DOHH2 (cell line): ENCODE results near the gene ZNF146.

Experiments used
- CTCF ChIP-seq: fragments of 200-600 bp; sonication (generic); IDR thresholded peaks from one replicate; pipeline ENCODE4 v1.5.1; 2014; ENCODE audit warnings: antibody characterized with exemption, mild to moderate bottlenecking, low read depth, low read length; ENCODE audit not compliant: poor library complexity, severe bottlenecking
- EZH2phosphoT487 ChIP-seq: fragments of 200-600 bp; sonication (generic); IDR thresholded peaks from 2 replicates; pipeline ENCODE4 v1.6.1; 2017; ENCODE audit warnings: borderline replicate concordance, mild to moderate bottlenecking, antibody characterized with exemption, low read length, moderate library complexity, mixed read lengths

GRCh38 chr19:36201684-36202083 is 13.2 kb upstream of the ZNF146 start:
- no peak for TF ChIP-seq CTCF
- no peak for TF ChIP-seq EZH2phosphoT487
